K562 (cell line): Measurements from ENCODE around the gene UBE2E2. TPM values are rescaled to one million over a fixed set of nuclear protein-coding genes. Genes with fewer than 3 reads are reported as not detected.

ENCODE experiments used
- ATAC-seq: fragments of 200-7000 bp; cut with Tn5 transposase; 3 replicates; pipeline ENCODE4 v1.9.1; 2020; ENCODE audit warnings: moderate library complexity
- BruUV-seq: library from RNA; stranded (reverse); fragments of 400-500 nt; replicated peaks from 2 replicates; lab custom pipeline; 2021; lab: Mats Ljungman, UMichigan
- CTCF ChIA-PET: fragments of 300-600 bp; formaldehyde crosslinking; extraction: SDS; loops from one replicate; lab custom pipeline; 2021; ENCODE audit warnings: low intra/inter-chr PET ratio; lab: Yijun Ruan, JAX
- POLR2A ChIA-PET: fragments of 300-600, 350-650 bp; sonication (Branson Sonifier 250); formaldehyde crosslinking; extraction: SDS; loops from one replicate; lab custom pipeline; 2021; ENCODE audit warnings: antibody characterized with exemption, inconsistent platforms; lab: Yijun Ruan, JAX
- DNase-seq, 4 experiments: peaks; one replicate each; pipeline versions ENCODE4 v3.0.0 to v3.0.0-alpha.2; 2011 to 2018; ENCODE audit warnings: low spot score in 3 of 4, mixed read lengths in 3 of 4; ENCODE audit errors: extremely low read depth in 1 of 4
- FAIRE-seq: peaks from 2 replicates; lab custom pipeline; 2011; peaks lifted over from hg19 to GRCh38; lab: Jason Lieb, UNC
- H2AFZ ChIP-seq: 2 replicates; pipeline ENCODE4 v1.6.0; 2011; ENCODE audit warnings: low read depth, low read length, control low read depth, inconsistent platforms
- H3K27ac ChIP-seq: fragments of 200-600 bp; 3 replicates; pipeline ENCODE4 v1.8.0; 2011; ENCODE audit warnings: low read depth, mild to moderate bottlenecking, control low read depth, inconsistent platforms, low read length, moderate library complexity, mixed read lengths; ENCODE audit errors: extremely low read depth
- H3K27me3 ChIP-seq, 2 experiments: fragments of 300-600 bp in 1 of 2; 2 replicates in 1 of 2; 3 replicates in 1 of 2; pipeline versions ENCODE4 v1.6.0 to v1.8.0; 2011; ENCODE audit warnings: inconsistent platforms in 2 of 2, low read length in 2 of 2, mild to moderate bottlenecking in 1 of 2, mixed read lengths in 1 of 2, moderate library complexity in 1 of 2; ENCODE audit not compliant: control insufficient read depth in 2 of 2, insufficient read depth in 2 of 2
- H3K36me3 ChIP-seq: fragments of 300-600 bp; 3 replicates; pipeline ENCODE4 v1.8.0; 2011; ENCODE audit warnings: mild to moderate bottlenecking, low read length, inconsistent platforms; ENCODE audit not compliant: control insufficient read depth, insufficient read depth
- H3K4me1 ChIP-seq, 2 experiments: fragments of 200-600 bp in 1 of 2; replicated peaks in 1 of 2; 2 replicates in 1 of 2; 3 replicates in 1 of 2; pipeline versions ENCODE4 v1.5.1 to v1.8.0; 2011; ENCODE audit warnings: inconsistent platforms in 2 of 2, low read length in 2 of 2, mild to moderate bottlenecking in 1 of 2, mixed read lengths in 1 of 2, moderate library complexity in 1 of 2; ENCODE audit not compliant: control insufficient read depth in 2 of 2, insufficient read depth in 2 of 2
- H3K4me2 ChIP-seq: 2 replicates; pipeline ENCODE4 v1.6.1; 2011; ENCODE audit warnings: low read length, control low read depth, inconsistent platforms, mixed read lengths; ENCODE audit not compliant: insufficient read depth
- H3K4me3 ChIP-seq: fragments of 200-600 bp; sonication (generic), shearing (Covaris generic); 2 replicates; pipeline ENCODE4 v1.5.1; 2016; ENCODE audit warnings: control low read depth, inconsistent platforms
- H3K79me2 ChIP-seq: fragments of 200-600 bp; 3 replicates; pipeline ENCODE4 v1.8.0; 2011; ENCODE audit warnings: low read length, inconsistent platforms; ENCODE audit not compliant: control insufficient read depth, insufficient read depth
- H3K9ac ChIP-seq, 2 experiments: 2 replicates each; pipeline versions ENCODE4 v1.6.0 to v1.6.1; 2011; ENCODE audit warnings: low read depth in 2 of 2, low read length in 2 of 2, control low read depth in 1 of 2, inconsistent platforms in 1 of 2, mild to moderate bottlenecking in 1 of 2, mixed read lengths in 1 of 2; ENCODE audit not compliant: insufficient read depth in 1 of 2
- H3K9me1 ChIP-seq: one replicate; pipeline ENCODE4 v1.6.0; 2011; ENCODE audit warnings: inconsistent platforms, mild to moderate bottlenecking, low read length, moderate library complexity; ENCODE audit not compliant: control insufficient read depth, insufficient read depth
- H3K9me3 ChIP-seq: replicated peaks from 2 replicates; pipeline ENCODE4 v1.5.1; 2011; ENCODE audit warnings: low read depth, low read length, inconsistent platforms; ENCODE audit not compliant: control insufficient read depth, insufficient read depth
- H4K20me1 ChIP-seq: replicated peaks from 2 replicates; pipeline ENCODE4 v1.6.1; 2011; ENCODE audit warnings: low read length, inconsistent platforms, mixed read lengths; ENCODE audit not compliant: control insufficient read depth, insufficient read depth
- JUND ChIP-seq, 2 experiments: IDR thresholded peaks; 2 replicates in 1 of 2; 3 replicates in 1 of 2; pipeline ENCODE4 v1.6.1; 2011; ENCODE audit warnings: borderline replicate concordance in 2 of 2, low read depth in 2 of 2, low read length in 2 of 2, improper control_type of control experiment in 1 of 2, missing biosample characterization in 1 of 2, missing genetic modification characterization in 1 of 2, missing genetic modification reagents in 1 of 2
- MED1 ChIP-seq: sonication (generic); formaldehyde crosslinking; IDR thresholded peaks from 2 replicates; pipeline ENCODE4 v1.8.1; 2023; ENCODE audit warnings: missing genetic modification reagents, borderline replicate concordance
- MIER1 ChIP-seq: fragments of 450-650 bp; IDR thresholded peaks from 2 replicates; pipeline ENCODE4 v1.6.1; 2016; ENCODE audit warnings: antibody characterized with exemption, mild to moderate bottlenecking, low read depth
- NRF1 ChIP-seq, 2 experiments: fragments of 450-650 bp; IDR thresholded peaks in 1 of 2; conservative IDR thresholded peaks in 1 of 2; 2 replicates each; pipeline ENCODE4 v1.6.1; 2014; ENCODE audit warnings: mild to moderate bottlenecking in 2 of 2
- SRSF3 ChIP-seq: fragments of 200-400 bp; formaldehyde crosslinking; IDR thresholded peaks from 2 replicates; pipeline ENCODE4 v1.6.1; 2016; ENCODE audit warnings: mild to moderate bottlenecking, low read length, moderate library complexity; ENCODE audit not compliant: insufficient read depth
- ZBTB7A ChIP-seq: IDR thresholded peaks from 2 replicates; pipeline ENCODE4 v1.6.1; 2011; ENCODE audit warnings: low read depth, mild to moderate bottlenecking, low read length, moderate library complexity, borderline replicate concordance; ENCODE audit not compliant: control insufficient read depth
- WGBS: fragments of 100-300 bp; shearing (Covaris generic); methylation state at CpG from one replicate; pipeline ENCODE4 v1.1.6; 2016; ENCODE audit warnings: low coverage, mixed read lengths; ENCODE audit not compliant: insufficient coverage; ENCODE audit errors: missing lambda C conversion rate; 5-methylcytosine and 5-hydroxymethylcytosine counted together
- in situ Hi-C: fragments of 300-500 bp; cut with MboI; formaldehyde crosslinking; loops from 4 replicates; pipeline ENCODE4 v1.15.0; 2018; ENCODE audit warnings: inconsistent platforms, mixed read lengths
- intact Hi-C: fragments of 100-400 bp; cut with micrococcal nuclease; formaldehyde crosslinking; loops from 2 replicates; pipeline ENCODE4 v1.14.2; 2022
- polyA plus RNA-seq, 8 experiments: library from polyadenylated mRNA; depleted of rRNA in 4 of 8; stranded (reverse) in 5 of 8; unstranded in 3 of 8; fragments of >200 nt; fragmentation: Nextera tagmentation in 2 of 8; fragmentation: Illumina TruSeq in 1 of 8; extraction: Ambion mirVana in 2 of 8; extraction: Trizol in 1 of 8; gene quantifications; 2 replicates each; pipeline versions ENCODE4 v1.2.1 to v1.2.3, GENCODE V29; 2011 to 2014; ENCODE audit warnings: inconsistent platforms in 1 of 8, missing spikeins in 1 of 8
- total RNA-seq, 7 experiments: library from RNA; depleted of rRNA in 6 of 7; stranded (reverse); fragments of >200 nt in 6 of 7; fragmentation: Illumina TruSeq in 2 of 7; extraction: Trizol in 2 of 7; gene quantifications; 2 replicates each; pipeline versions ENCODE4 v1.2.1 to v1.2.3, GENCODE V29; 2011 to 2021; ENCODE audit warnings: low replicate concordance in 1 of 7
- TF ChIP-seq, protein P1 (sequence below): fragments of 450-650 bp; IDR thresholded peaks from 2 replicates; pipeline ENCODE4 v1.6.1; 2014; ENCODE audit warnings: low read depth, mild to moderate bottlenecking, moderate library complexity, borderline replicate concordance
- TF ChIP-seq, protein P2 (sequence below): fragments of 450-650 bp; formaldehyde crosslinking; IDR thresholded peaks from 2 replicates; pipeline ENCODE4 v1.4.0; 2020; ENCODE audit warnings: mild to moderate bottlenecking
- TF ChIP-seq, protein P3 (sequence below): fragments of 450-650 bp; formaldehyde crosslinking; IDR thresholded peaks from 2 replicates; pipeline ENCODE4 v1.4.0; 2020; ENCODE audit warnings: mild to moderate bottlenecking, moderate library complexity
- TF ChIP-seq, protein P4 (sequence below): IDR thresholded peaks from 2 replicates; pipeline ENCODE4 v1.6.1; 2016; ENCODE audit warnings: missing genetic modification characterization, missing compliant biosample characterization

UBE2E2 gene
- total and polyA plus RNA-seq, 9 of the 15 experiments (the other 6 are each of a cell fraction or from before 2014, with no cell fraction given) = 0.22 to 5.1 (median 1.9) TPM

DNA sequence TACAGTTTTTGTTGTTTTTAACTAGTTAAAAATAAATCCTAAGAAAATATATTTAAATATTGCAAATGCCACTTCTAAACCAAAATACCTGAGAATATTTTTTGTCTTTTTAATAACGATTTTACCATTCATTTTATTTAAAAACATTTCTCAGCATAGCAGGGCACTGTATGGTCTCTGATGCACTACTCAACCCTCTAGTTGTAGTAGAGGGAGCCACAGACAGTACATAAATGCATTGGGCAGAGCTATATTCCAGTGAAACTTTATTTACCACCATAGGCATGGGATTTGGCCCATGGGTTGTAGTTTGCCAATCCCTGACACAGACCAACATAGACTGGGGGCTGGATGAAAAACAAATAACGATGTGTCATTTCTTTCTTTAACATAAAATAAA is 388.2 kb downstream of the UBE2E2 start:
- no peak for DNase-seq
- Histone ChIP-seq H3K36me3 (no peaks in the 10 kb centered on the region), H3K27ac (no peak overlapping the region), H2AFZ (no peak overlapping the region), H4K20me1 (no peaks in the 10 kb centered on the region), H3K4me1 (no peaks in the 10 kb centered on the region), H3K27me3 (no peaks in the 10 kb centered on the region), H3K4me2 (no peak overlapping the region), H3K9me3 (no peaks in the 10 kb centered on the region), H3K9me1 (no peaks in the 10 kb centered on the region), H3K4me3 (no peak overlapping the region), H3K9ac (no peak overlapping the region), H3K79me2 (no peaks in the 10 kb centered on the region)
- no peak for FAIRE-seq
- in situ Hi-C loops = no loop called here
- POLR2A ChIA-PET = interaction anchor here (0.6 kb wide), 1 partner anchor 149 kb away, joined by 4 read pairs; no protein-coding TSS in a partner anchor
- ATAC-seq = no peak
- BruUV-seq = no TSS peak
- CTCF ChIA-PET = no interaction called here
- intact Hi-C loops = no loop called here
- TF ChIP-seq SRSF3 = no peak
- TF ChIP-seq NRF1 (conservative IDR thresholded peaks at IDR 0.05 in 1 of 2, IDR thresholded peaks at IDR 0.05 in 1 of 2) = no peak
- TF ChIP-seq, protein P1, sequence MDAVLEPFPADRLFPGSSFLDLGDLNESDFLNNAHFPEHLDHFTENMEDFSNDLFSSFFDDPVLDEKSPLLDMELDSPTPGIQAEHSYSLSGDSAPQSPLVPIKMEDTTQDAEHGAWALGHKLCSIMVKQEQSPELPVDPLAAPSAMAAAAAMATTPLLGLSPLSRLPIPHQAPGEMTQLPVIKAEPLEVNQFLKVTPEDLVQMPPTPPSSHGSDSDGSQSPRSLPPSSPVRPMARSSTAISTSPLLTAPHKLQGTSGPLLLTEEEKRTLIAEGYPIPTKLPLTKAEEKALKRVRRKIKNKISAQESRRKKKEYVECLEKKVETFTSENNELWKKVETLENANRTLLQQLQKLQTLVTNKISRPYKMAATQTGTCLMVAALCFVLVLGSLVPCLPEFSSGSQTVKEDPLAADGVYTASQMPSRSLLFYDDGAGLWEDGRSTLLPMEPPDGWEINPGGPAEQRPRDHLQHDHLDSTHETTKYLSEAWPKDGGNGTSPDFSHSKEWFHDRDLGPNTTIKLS = no peak
- TF ChIP-seq JUND (IDR thresholded peaks at IDR 0.05; ENCODE audit: borderline replicate concordance, low read depth, low read length) = no peak
- no peak for TF ChIP-seq JUND (tag; IDR thresholded peaks at IDR 0.05; ENCODE audit: borderline replicate concordance, low read depth, low read length)
- no peak for TF ChIP-seq MED1 (CRISPR knock-in tag)
- TF ChIP-seq, protein P2, sequence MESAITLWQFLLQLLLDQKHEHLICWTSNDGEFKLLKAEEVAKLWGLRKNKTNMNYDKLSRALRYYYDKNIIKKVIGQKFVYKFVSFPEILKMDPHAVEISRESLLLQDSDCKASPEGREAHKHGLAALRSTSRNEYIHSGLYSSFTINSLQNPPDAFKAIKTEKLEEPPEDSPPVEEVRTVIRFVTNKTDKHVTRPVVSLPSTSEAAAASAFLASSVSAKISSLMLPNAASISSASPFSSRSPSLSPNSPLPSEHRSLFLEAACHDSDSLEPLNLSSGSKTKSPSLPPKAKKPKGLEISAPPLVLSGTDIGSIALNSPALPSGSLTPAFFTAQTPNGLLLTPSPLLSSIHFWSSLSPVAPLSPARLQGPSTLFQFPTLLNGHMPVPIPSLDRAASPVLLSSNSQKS (CRISPR knock-in tag) = no peak
- no peak for TF ChIP-seq MIER1
- TF ChIP-seq, protein P3, sequence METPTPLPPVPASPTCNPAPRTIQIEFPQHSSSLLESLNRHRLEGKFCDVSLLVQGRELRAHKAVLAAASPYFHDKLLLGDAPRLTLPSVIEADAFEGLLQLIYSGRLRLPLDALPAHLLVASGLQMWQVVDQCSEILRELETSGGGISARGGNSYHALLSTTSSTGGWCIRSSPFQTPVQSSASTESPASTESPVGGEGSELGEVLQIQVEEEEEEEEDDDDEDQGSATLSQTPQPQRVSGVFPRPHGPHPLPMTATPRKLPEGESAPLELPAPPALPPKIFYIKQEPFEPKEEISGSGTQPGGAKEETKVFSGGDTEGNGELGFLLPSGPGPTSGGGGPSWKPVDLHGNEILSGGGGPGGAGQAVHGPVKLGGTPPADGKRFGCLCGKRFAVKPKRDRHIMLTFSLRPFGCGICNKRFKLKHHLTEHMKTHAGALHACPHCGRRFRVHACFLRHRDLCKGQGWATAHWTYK = no peak
- TF ChIP-seq, protein P4, sequence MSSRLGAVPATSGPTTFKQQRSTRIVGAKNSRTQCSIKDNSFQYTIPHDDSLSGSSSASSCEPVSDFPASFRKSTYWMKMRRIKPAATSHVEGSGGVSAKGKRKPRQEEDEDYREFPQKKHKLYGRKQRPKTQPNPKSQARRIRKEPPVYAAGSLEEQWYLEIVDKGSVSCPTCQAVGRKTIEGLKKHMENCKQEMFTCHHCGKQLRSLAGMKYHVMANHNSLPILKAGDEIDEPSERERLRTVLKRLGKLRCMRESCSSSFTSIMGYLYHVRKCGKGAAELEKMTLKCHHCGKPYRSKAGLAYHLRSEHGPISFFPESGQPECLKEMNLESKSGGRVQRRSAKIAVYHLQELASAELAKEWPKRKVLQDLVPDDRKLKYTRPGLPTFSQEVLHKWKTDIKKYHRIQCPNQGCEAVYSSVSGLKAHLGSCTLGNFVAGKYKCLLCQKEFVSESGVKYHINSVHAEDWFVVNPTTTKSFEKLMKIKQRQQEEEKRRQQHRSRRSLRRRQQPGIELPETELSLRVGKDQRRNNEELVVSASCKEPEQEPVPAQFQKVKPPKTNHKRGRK (tag) = no peak
- TF ChIP-seq ZBTB7A = no peak
- WGBS = 3% methylated on average over 2 of the region's 2 CpGs
